ENCODE results near the gene TIMMDC1.

The TIMMDC1 gene

GRCh38 chr3:119524931-119525662 lies 26.8 kb downstream of the TIMMDC1 start:
- DNase-seq (ENCODE audit: low spot score), result no peak
- in situ Hi-C loops (cut with MboI; ENCODE audit: low sequenced_read_pairs, unreplicated experiment), result no loop called here
- peak; percentile 39 for TF ChIP-seq CTCF (IDR thresholded peaks at IDR 0.05; ENCODE audit: borderline replicate concordance, control extremely low read depth, extremely low read depth, insufficient read depth, missing control alignments)

GRCh38 chr3:119527714-119528113 lies 29.4 kb downstream of the TIMMDC1 start:
- DNase-seq (ENCODE audit: low spot score), result no peak
- in situ Hi-C loops (cut with MboI; ENCODE audit: low sequenced_read_pairs, unreplicated experiment), result no loop called here
- no peak for TF ChIP-seq CTCF (IDR thresholded peaks at IDR 0.05; ENCODE audit: borderline replicate concordance, control extremely low read depth, extremely low read depth, insufficient read depth, missing control alignments)

DNA sequence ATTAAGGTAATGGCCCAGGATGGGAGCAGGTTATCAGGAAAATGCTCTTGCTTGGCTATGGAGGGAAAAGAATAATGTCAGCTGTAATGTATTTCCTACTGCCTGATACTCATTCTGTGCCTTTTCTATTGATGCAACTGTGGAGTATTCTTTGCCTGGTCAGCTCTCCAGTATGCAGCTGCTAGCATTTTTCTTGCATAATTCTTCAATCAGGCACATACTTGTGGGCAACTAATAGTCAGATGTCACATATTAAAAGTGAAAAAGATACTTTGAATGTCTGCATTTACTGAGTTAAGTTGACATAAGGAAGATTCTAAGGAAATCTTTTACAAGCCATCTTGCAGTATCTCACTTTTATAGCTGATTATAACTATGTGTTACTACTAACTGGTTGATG lies 31.5 kb downstream of the TIMMDC1 start:
- in situ Hi-C loops (cut with MboI; ENCODE audit: low sequenced_read_pairs, unreplicated experiment), result no loop called here
- DNase-seq (ENCODE audit: low spot score), result no peak
- no peak for TF ChIP-seq CTCF (IDR thresholded peaks at IDR 0.05; ENCODE audit: borderline replicate concordance, control extremely low read depth, extremely low read depth, insufficient read depth, missing control alignments)

DNA sequence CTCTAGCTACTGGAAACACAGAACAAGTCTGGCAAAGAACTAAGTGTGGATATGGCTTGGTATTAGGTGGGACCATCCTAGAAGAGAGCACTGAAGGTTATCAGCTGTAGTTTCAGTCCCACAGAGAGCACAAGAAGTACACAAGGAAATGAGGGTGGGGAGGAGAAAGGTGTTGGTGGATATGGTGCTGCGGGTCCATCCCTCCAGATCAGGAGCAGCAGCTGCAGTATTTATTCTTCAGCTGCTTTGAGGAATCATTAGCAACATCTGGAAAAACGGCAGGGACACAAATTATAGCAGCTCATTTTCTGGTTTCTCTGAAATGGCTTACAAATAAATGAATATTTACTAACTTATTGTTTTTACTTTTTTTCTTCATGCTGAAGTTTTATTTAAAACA lies 32.1 kb downstream of the TIMMDC1 start:
- no peak for TF ChIP-seq CTCF (IDR thresholded peaks at IDR 0.05; ENCODE audit: borderline replicate concordance, control extremely low read depth, extremely low read depth, insufficient read depth, missing control alignments)
- in situ Hi-C loops (cut with MboI; ENCODE audit: low sequenced_read_pairs, unreplicated experiment), result no loop called here
- DNase-seq (ENCODE audit: low spot score), result no peak

- in situ Hi-C loops (cut with MboI; ENCODE audit: low sequenced_read_pairs, unreplicated experiment), result no loop called here
- TF ChIP-seq CTCF (IDR thresholded peaks at IDR 0.05; ENCODE audit: borderline replicate concordance, control extremely low read depth, extremely low read depth, insufficient read depth, missing control alignments), result no peak
- DNase-seq (ENCODE audit: low spot score), result no peak
Measured at GRCh38 chr3:119531151-119531550, 32.8 kb downstream of the TIMMDC1 start.

- in situ Hi-C loops (cut with MboI; ENCODE audit: low sequenced_read_pairs, unreplicated experiment), result no loop called here
- DNase-seq (ENCODE audit: low spot score), result no peak
- no peak for TF ChIP-seq CTCF (IDR thresholded peaks at IDR 0.05; ENCODE audit: borderline replicate concordance, control extremely low read depth, extremely low read depth, insufficient read depth, missing control alignments)
Measured at GRCh38 chr3:119534296-119534695, 35.9 kb downstream of the TIMMDC1 start.
